ENCODE measurements around the gene GUSB. TPM values are rescaled to one million over a fixed set of nuclear protein-coding genes. Genes with fewer than 3 reads are reported as not detected.
"Not testable (repeated sequence)": the region's sequence is repeated elsewhere in the genome, so short reads cannot be mapped to it uniquely, and the experiment has no call there.

Gene GUSB
- total and polyA plus RNA-seq, 2 of the 8 experiments (the other 6 are each of a cell fraction or from before 2014, with no cell fraction given): 43.6 to 71.3 TPM

- TF ChIP-seq ATF2 (IDR thresholded peaks at IDR 0.05; ENCODE audit: low read length): no peak
- no peak for TF ChIP-seq RNF2 (IDR thresholded peaks at IDR 0.05; ENCODE audit: borderline replicate concordance, low read depth, low read length, missing control alignments, poor library complexity, severe bottlenecking)
- TF ChIP-seq CHD1 (IDR thresholded peaks at IDR 0.05; ENCODE audit: low read depth, low read length): no peak
- no peak for TF ChIP-seq RFX5 (IDR thresholded peaks at IDR 0.05; ENCODE audit: borderline replicate concordance, low read depth, low read length)
Observed at GRCh38 chr7:65989694-65990080, 7.7 kb upstream of the GUSB start (continued).

- H3K4me1 ChIP-seq (replicated peaks in 1 of 4; ENCODE audit: control insufficient read depth in 3 of 4, insufficient read depth in 4 of 4, low read length in 3 of 4); H4K8ac ChIP-seq (ENCODE audit: extremely low read depth, insufficient read depth, low read length); H2BK5ac ChIP-seq (ENCODE audit: low read depth, low read length); H2BK15ac ChIP-seq (ENCODE audit: low read length); H4K20me1 ChIP-seq (replicated peaks in 1 of 2; ENCODE audit: control insufficient read depth in 1 of 2, insufficient read depth in 2 of 2, low read length in 2 of 2); H3K23me2 ChIP-seq (ENCODE audit: low read depth, low read length); H3K56ac ChIP-seq (replicated peaks; ENCODE audit: insufficient read length, low read depth, low read length); H2BK12ac ChIP-seq (ENCODE audit: low read depth, low read length); H3K9me3 ChIP-seq (ENCODE audit: insufficient read depth in 2 of 2, low read depth in 1 of 2, low read length in 1 of 2); H3K27me3 ChIP-seq (replicated peaks in 1 of 4; ENCODE audit: control insufficient read depth in 3 of 4, extremely low read depth in 1 of 4, insufficient read depth in 3 of 4, low read length in 3 of 4); H3K27ac ChIP-seq (ENCODE audit: low read depth, low read length); H3K14ac ChIP-seq (ENCODE audit: insufficient read length); H3K79me1 ChIP-seq (ENCODE audit: low read depth, low read length); H3K18ac ChIP-seq (ENCODE audit: extremely low read depth, low read length); POLR2A ChIA-PET (ENCODE audit: partially characterized antibody); H2AK5ac ChIP-seq (ENCODE audit: low read depth, low read length); H3K9ac ChIP-seq (replicated peaks in 1 of 4; ENCODE audit: extremely low read depth in 1 of 4, low read depth in 3 of 4, low read length in 3 of 4); H3K36me3 ChIP-seq (ENCODE audit: control insufficient read depth in 2 of 4, insufficient read depth in 4 of 4, low read length in 3 of 4); H2BK120ac ChIP-seq (replicated peaks; ENCODE audit: low read depth, low read length); H3K79me2 ChIP-seq (ENCODE audit: control insufficient read depth in 1 of 2, insufficient read depth in 2 of 2, low read length in 2 of 2); H3K23ac ChIP-seq (ENCODE audit: insufficient read length); H3K4me3 ChIP-seq (ENCODE audit: extremely low read depth in 1 of 4, insufficient read depth in 2 of 4, low read depth in 3 of 4, low read length in 4 of 4); H4K91ac ChIP-seq (replicated peaks; ENCODE audit: insufficient read length, low read length); H2BK20ac ChIP-seq (ENCODE audit: low read length); H2AFZ ChIP-seq (ENCODE audit: low read length); H3K4ac ChIP-seq (replicated peaks; ENCODE audit: insufficient read length, low read depth, low read length); DNase-seq (ENCODE audit: low read depth in 1 of 2, low spot score in 2 of 2); H4K5ac ChIP-seq (ENCODE audit: insufficient read length, low read depth, low read length); H3K4me2 ChIP-seq (ENCODE audit: insufficient read depth in 1 of 2, low read depth in 2 of 2, low read length in 2 of 2); FAIRE-seq: not testable (repeated sequence)
- 92% methylated on average over 1 of the region's 1 CpG; no CpG with 5 or more reads in 1 of the 2 experiments for WGBS, 2 experiments (ENCODE audit: extremely low coverage in 1 of 2, insufficient coverage in 1 of 2, insufficient read length in 1 of 2, insufficient replicate concordance in 2 of 2, low coverage in 1 of 2, low lambda C conversion rate in 2 of 2, missing lambda C conversion rate in 1 of 2)
- CTCF ChIA-PET (ENCODE audit: partially characterized antibody): interaction anchor here (0.9 to 1.2 kb wide), 2 partner anchors 11 to 21 kb away, joined by 3 read pairs; no protein-coding TSS in a partner anchor
Observed at GRCh38 chr7:65988503-65988902, 6.5 kb upstream of the GUSB start.

Measured in H1 (cell line).